BLaER1 treated with 17β-estradiol and CSF1 and Interleukin-3, amounts not matched to agents 10 nM and 100 nM (cell line): ENCODE results near the gene NUDCD2.
"Not testable (repeated sequence)": the region's sequence is repeated elsewhere in the genome, so short reads cannot be mapped to it uniquely, and the experiment has no call there.

Experiments
- H3K27ac ChIP-seq, 11 experiments: shearing (Covaris generic); formaldehyde crosslinking; 2 replicates each; pipeline ENCODE4 v1.8.1; 2022
- H3K27me3 ChIP-seq, 11 experiments: shearing (Covaris generic); formaldehyde crosslinking; 2 replicates each; pipeline ENCODE4 v1.8.1; 2022
- H3K36me3 ChIP-seq, 11 experiments: shearing (Covaris generic); formaldehyde crosslinking; 2 replicates each; pipeline ENCODE4 v1.8.1; 2022
- H3K4me1 ChIP-seq, 10 experiments: shearing (Covaris generic); formaldehyde crosslinking; 2 replicates each; pipeline ENCODE4 v1.8.1; 2022
- H3K4me2 ChIP-seq, 11 experiments: shearing (Covaris generic); formaldehyde crosslinking; 2 replicates each; pipeline ENCODE4 v1.8.1; 2022
- H3K4me3 ChIP-seq, 10 experiments: shearing (Covaris generic); formaldehyde crosslinking; 2 replicates each; pipeline ENCODE4 v1.8.1; 2022
- H3K9ac ChIP-seq, 11 experiments: shearing (Covaris generic); formaldehyde crosslinking; 2 replicates each; pipeline ENCODE4 v1.8.1; 2022
- H3K9me3 ChIP-seq, 11 experiments: shearing (Covaris generic); formaldehyde crosslinking; replicated peaks in 1 of 11; 2 replicates each; pipeline ENCODE4 v1.8.1; 2022
- H4K20me1 ChIP-seq, 11 experiments: shearing (Covaris generic); formaldehyde crosslinking; 2 replicates each; pipeline ENCODE4 v1.8.1; 2022
- Cebpa-rat ChIP-seq, 11 experiments: shearing (Covaris generic); IDR thresholded peaks; 2 replicates each; pipeline ENCODE4 v1.8.1; 2022

The NUDCD2 gene

DNA sequence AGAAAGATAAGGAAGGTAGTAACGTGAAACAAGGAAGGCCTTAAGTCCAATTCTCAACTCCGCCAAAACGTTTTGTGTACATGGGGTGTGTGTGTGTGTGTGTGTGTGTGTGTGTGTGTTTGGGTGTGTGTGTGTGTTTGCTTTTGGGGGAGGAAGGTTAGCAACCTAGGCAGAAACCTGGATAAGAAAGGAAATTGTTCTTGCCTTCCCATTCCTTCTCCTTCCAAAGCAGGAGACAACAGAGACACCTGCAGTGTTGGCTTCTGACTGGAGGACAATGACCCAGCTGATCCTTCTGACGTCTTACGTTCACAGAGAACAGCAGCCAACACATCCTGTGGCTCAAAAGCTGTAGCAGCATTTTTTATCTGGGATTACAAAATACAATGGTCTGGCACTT, 26.6 kb downstream of the NUDCD2 start:
- H3K9me3 ChIP-seq, result no peaks in the 10 kb centered on the region
- TF ChIP-seq Cebpa-rat (IDR thresholded peaks at IDR 0.05), result no peak
- peaks cover 0 to 1% (median 0%) of the 10 kb centered on the region in 11 experiments; a peak in 3 of 22 replicates for H4K20me1 ChIP-seq
- no peak overlapping the region for H3K27ac ChIP-seq
- H3K4me3 ChIP-seq, result no peak overlapping the region
- H3K9ac ChIP-seq, result no peak overlapping the region
- no peaks in the 10 kb centered on the region for H3K27me3 ChIP-seq
- H3K36me3 ChIP-seq, result no peaks in the 10 kb centered on the region
- H3K4me2 ChIP-seq, result no peak overlapping the region
- H3K4me1 ChIP-seq, result peaks cover 6 to 16% (median 10%) of the 10 kb centered on the region in 10 experiments; a peak in 18 of 20 replicates

DNA sequence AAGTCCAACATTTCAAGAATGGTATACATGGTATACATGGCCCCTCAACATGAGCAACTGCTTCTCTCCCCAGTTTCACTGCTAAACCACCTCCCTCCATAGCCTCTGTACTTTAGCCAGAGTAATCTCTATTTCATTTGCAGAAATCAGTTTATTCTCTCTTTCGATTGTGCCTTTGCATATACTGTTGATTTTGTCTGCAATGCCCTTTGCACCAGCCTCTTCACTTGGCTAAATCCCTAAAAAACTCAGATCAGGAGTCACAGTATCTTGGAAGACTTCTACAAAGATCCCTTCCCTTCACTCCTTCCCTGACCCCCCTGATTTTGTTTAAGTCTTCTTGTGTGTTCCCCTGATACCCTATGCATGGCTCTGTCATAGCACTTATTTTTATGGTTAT, 27.4 kb downstream of the NUDCD2 start:
- Histone ChIP-seq H4K20me1 (no peaks in the 10 kb centered on the region), H3K9me3 (no peaks in the 10 kb centered on the region; a peak in 1 of 22 replicates), H3K36me3 (no peaks in the 10 kb centered on the region), H3K27ac (no peak overlapping the region), H3K4me2 (no peak overlapping the region), H3K4me3 (no peak overlapping the region), H3K4me1 (peaks cover 4 to 15% (median 8%) of the 10 kb centered on the region in 10 experiments; a peak in 15 of 20 replicates), H3K9ac (no peak overlapping the region), H3K27me3 (no peaks in the 10 kb centered on the region)
- no peak for TF ChIP-seq Cebpa-rat (IDR thresholded peaks at IDR 0.05)

DNA sequence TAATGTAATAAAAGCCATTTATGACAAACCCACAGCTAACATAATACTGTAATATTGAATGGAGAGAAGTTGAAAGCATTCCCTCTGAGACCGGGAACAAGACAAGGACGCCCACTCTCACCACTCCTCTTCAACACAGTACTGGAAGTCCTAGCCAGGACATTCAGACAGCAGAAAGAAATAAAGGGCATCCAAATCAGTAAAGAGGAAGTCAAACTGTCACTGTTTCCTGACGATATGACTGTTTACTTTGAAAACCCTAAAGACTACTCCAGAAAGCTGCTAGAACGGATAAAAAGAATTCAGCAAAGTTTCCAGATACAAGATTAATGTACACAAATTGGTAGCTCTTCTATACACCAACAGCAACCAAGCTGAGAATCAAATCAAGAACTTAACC, 33.8 kb downstream of the NUDCD2 start:
- peaks cover 0 to 14% (median 8%) of the 10 kb centered on the region in 10 experiments; a peak in 11 of 20 replicates for H3K4me1 ChIP-seq
- not testable (repeated sequence) for H3K9me3 ChIP-seq, H3K27me3 ChIP-seq, H3K9ac ChIP-seq, H3K36me3 ChIP-seq, H3K4me3 ChIP-seq, H4K20me1 ChIP-seq, H3K27ac ChIP-seq
- peak overlapping the region; percentile 1 to 73 (median 32); a peak in 15 of 22 replicates for H3K4me2 ChIP-seq

DNA sequence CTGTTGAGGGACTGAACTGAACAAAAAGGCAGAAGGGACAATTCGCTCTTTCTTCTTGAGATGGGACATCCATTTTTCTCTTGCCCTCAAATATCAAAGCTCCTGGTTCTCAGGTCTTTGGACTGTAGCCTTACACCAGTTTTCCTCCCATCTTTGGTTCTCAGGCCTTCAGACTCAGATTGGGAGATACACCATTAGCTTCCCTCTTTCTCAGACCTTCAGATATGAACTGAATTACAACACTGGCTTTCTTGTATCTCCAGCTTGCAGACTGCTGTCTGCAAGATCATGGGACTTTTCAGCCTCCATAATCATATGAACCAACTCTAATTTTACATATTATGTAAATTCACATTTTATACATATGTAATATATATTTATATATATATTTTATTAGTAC, 35.1 kb downstream of the NUDCD2 start:
- Histone ChIP-seq H4K20me1 (no peaks in the 10 kb centered on the region), H3K4me1 (peaks cover 0 to 14% (median 8%) of the 10 kb centered on the region in 10 experiments; a peak in 11 of 20 replicates), H3K4me2 (no peak overlapping the region), H3K9ac (no peak overlapping the region), H3K36me3 (no peaks in the 10 kb centered on the region), H3K4me3 (no peak overlapping the region), H3K9me3 (no peaks in the 10 kb centered on the region; a peak in 1 of 22 replicates), H3K27me3 (no peaks in the 10 kb centered on the region), H3K27ac (no peak overlapping the region)
- TF ChIP-seq Cebpa-rat (IDR thresholded peaks at IDR 0.05), result no peak

DNA sequence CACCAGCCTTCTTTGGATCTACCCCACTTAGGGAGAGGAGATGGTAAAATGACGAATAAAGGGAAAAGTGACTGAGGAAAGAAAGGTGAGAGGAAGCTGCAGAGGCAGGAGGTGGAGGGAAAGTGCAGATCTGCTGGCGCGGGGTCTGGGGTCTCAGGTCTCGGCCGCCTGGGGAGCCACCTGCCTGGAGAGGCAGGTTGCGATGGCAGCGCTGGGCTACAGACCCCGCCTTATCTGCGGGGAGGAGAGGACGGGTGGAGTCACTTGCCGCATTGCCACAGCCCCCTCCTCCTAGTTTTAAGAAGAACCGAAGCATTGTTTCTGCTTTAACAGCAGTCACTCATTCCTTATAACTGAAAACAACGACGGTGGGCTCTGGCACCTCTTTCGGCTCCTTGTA, 44.2 kb downstream of the NUDCD2 start:
- not testable (repeated sequence) for H3K9me3 ChIP-seq, H3K4me1 ChIP-seq, H3K27ac ChIP-seq, H4K20me1 ChIP-seq, H3K4me3 ChIP-seq, H3K36me3 ChIP-seq, H3K27me3 ChIP-seq, H3K4me2 ChIP-seq, H3K9ac ChIP-seq

DNA sequence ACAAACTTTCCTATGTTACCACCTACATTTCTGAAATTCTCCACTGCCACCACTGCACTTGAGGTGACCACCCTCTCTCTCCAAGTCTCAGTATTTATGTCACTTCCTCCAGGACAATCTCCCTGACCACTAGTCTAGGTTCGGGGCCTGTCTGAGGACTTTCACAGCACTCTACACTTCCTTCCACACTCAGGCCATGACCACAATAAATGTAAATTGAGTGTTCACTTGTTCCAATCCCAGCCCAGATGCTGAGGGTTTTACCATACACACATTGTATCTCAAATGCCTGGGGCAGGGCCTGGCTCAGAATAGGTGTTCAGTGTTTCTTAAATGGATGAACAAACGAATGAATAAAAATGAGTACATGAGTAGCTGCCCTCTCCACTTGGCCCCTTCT, 49.4 kb downstream of the NUDCD2 start:
- TF ChIP-seq Cebpa-rat (IDR thresholded peaks at IDR 0.05), result no peak
- H4K20me1 ChIP-seq, result no peaks in the 10 kb centered on the region
- peaks cover 6 to 30% (median 17%) of the 10 kb centered on the region in 10 experiments; a peak in 19 of 20 replicates for H3K4me1 ChIP-seq
- peak overlapping the region in 1 of 11 experiments; percentile 6; a peak in 1 of 22 replicates for H3K4me2 ChIP-seq
- H3K27me3 ChIP-seq, result no peaks in the 10 kb centered on the region
- no peaks in the 10 kb centered on the region for H3K9me3 ChIP-seq
- no peaks in the 10 kb centered on the region for H3K36me3 ChIP-seq
- H3K9ac ChIP-seq, result 0 out of 22 replicates have a peak overlapping the region, but pooled peaks of 1 of the 11 experiments have one; percentile 7
- H3K27ac ChIP-seq, result no peak overlapping the region
- no peak overlapping the region for H3K4me3 ChIP-seq

DNA sequence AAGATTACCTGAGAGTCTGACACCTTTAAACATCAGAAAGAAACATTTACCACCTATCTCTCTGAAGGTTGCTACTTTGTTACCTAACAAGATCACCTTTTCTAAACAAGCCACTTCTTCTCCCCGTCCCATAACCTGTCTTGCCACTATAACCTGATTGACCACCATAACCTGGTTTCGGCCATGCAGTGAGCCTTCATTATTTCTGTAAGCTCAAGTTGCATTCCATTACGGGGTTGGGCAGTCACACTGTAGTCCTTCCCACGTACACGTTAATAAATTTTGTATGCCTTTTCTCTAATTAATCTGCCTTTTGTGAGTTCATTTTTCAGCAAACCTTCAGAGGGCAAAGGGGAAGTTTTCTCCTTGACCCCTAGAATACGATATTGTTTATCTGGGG, 50.5 kb downstream of the NUDCD2 start:
- Histone ChIP-seq H3K9ac (no peak overlapping the region), H3K27ac (no peak overlapping the region), H4K20me1 (no peaks in the 10 kb centered on the region), H3K36me3 (no peaks in the 10 kb centered on the region), H3K4me2 (no peak overlapping the region), H3K9me3 (no peaks in the 10 kb centered on the region), H3K27me3 (no peaks in the 10 kb centered on the region), H3K4me3 (no peak overlapping the region), H3K4me1 (peaks cover 6 to 30% (median 17%) of the 10 kb centered on the region in 10 experiments; a peak in 19 of 20 replicates)
- no peak for TF ChIP-seq Cebpa-rat (IDR thresholded peaks at IDR 0.05)

DNA sequence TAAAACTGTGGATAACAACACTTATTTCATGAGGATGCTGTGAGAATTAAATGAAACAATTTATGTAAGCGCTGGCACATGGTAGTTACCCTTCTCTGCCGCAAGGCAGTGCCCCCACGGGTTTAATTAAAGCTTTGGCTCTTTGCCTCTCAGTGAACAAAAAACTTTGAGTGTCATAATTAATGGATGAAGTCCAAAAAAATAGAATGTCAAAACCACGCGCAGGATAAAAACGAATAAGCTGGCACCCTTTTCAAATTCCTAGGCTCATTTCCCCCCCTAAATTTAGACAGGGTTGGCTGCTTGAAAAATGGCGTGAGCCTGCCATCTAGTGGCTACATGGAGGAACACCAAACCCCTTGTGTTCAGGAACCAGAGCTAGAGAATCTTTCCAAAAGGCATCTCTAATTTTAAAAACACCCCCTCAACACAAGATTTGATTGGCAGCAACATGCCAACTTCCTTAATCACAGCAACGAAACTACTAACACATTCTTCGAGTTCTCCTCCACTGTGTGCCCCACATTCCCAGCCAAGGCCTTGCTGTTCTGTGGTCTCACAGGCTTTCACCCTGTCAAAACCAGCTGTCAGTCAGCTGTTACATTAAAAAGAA, 51.5 kb downstream of the NUDCD2 start:
- Histone ChIP-seq H4K20me1 (no peaks in the 10 kb centered on the region), H3K27me3 (no peaks in the 10 kb centered on the region), H3K9me3 (no peaks in the 10 kb centered on the region)

DNA sequence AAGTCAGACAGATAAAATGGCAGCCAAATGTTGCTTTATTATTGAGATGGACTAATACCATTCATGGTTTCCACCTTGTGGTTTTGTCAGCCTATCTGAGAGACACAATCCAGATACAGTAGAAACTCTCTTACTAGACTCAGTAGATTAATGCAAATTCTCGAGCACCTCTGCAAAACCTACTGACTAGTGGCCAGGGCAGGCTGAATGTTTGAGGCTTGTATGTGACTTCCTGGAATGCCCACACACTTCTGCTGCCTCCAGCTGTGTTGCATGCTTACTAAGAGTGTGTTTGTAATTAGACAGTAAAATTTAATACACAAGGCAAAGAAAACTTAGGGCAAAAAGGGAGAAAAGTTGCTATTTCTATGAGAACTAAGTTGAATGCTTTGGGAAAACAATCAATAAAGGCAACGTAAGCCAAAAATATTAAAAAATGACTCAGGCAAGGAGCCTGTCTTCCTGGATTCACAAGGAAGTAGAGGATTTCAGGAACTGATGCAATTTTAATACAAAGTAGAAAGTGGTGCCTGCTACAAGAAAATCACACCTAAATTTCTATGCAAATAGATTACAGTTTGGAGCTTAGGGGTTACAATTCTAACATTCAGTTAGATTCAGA, 52.8 kb downstream of the NUDCD2 start:
- TF ChIP-seq Cebpa-rat (IDR thresholded peaks at IDR 0.05), result no peak
- Histone ChIP-seq H3K9me3 (no peaks in the 10 kb centered on the region), H3K27ac (peak overlapping the region in 3 of 11 experiments; percentile 27 to 46 (median 36); a peak in 5 of 22 replicates), H3K27me3 (no peaks in the 10 kb centered on the region), H4K20me1 (no peaks in the 10 kb centered on the region), H3K4me3 (no peak overlapping the region), H3K9ac (no peak overlapping the region), H3K36me3 (no peaks in the 10 kb centered on the region), H3K4me1 (peaks cover 6 to 30% (median 17%) of the 10 kb centered on the region in 10 experiments; a peak in 19 of 20 replicates), H3K4me2 (peak overlapping the region in 10 of 11 experiments; percentile 8 to 70 (median 34); a peak in 16 of 22 replicates)

More for the DNA sequence above, 51.5 kb downstream of the NUDCD2 start:
- peak overlapping the region in 9 of 11 experiments; percentile 0 to 70 (median 38); a peak in 11 of 22 replicates for H3K4me2 ChIP-seq
- H3K9ac ChIP-seq, result peak overlapping the region in 2 of 11 experiments; percentile 9 to 34; a peak in 1 of 22 replicates
- peaks cover 6 to 30% (median 17%) of the 10 kb centered on the region in 10 experiments; a peak in 19 of 20 replicates for H3K4me1 ChIP-seq
- no peaks in the 10 kb centered on the region for H3K36me3 ChIP-seq
- H3K27ac ChIP-seq, result no peak overlapping the region
- TF ChIP-seq Cebpa-rat (IDR thresholded peaks at IDR 0.05), result no peak
- no peak overlapping the region for H3K4me3 ChIP-seq
